NCI-H446 (cell line): ENCODE measurements around the gene PKP3.
"Not testable (repeated sequence)": the region's sequence is repeated elsewhere in the genome, so short reads cannot be mapped to it uniquely, and the experiment has no call there.

Experiments used
- DNase-seq, 2 experiments: peaks; one replicate each; lab custom pipeline; 2025; lab: John Stamatoyannopoulos, UW

Gene PKP3

DNA sequence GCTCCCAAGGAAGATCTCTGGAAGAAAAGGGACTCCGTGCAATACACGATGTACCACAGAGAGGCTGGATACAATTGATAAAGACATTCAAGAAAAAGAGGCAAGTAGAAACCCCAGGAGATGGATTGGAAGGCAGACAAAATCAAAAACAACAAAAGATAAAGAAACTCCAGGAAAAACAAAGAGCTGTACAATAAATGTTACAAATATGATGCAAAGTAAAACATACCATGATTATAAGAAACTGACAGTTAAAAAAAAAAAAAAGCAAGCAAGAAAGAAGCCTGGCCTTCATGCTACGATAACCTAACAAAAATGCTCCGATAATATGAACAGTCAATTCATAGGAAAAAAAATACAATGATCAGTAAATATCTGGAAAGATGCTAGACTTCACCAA is 31.3 kb downstream of the PKP3 start:
- DNase-seq, result no peak

DNA sequence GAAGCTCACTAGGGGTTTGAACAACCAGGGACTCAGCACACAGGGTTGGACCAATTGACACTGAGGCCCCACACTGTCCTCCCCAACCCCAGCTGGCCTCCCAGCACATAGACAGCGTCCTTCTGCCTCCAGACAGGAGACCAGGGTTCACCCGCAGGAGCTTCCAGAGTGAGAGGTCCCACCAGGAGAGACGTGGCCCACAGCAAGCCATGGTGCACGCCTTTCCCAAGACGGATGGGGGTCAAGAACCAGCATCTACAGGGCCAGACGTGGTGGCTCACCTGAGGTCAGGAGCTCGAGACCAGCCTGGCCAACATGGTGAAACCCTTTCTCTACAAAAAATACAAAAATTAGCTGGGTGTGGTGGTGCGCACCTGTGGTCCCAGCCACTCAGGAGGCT is 32.8 kb downstream of the PKP3 start:
- DNase-seq, result no peak

DNA sequence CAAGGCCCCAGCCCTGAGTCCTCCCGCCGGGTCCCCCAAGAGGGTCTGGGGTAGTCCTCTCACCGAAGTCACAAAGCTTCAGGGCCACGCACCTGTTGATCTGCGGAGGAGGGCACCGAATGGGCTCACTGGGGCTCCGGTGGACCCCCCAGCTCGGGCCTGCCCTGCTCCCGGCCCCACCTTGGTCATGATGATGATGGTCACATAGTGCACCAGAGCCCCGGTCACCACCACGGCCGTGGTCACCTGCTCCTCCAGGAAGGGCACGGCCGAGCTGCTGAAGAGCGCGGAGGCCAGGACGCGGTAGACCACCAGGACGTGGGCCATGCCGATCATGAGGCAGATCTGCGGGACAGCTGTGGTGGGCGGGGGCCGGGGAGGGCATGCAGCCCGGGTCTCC is 34.3 kb downstream of the PKP3 start:
- no peak for DNase-seq

DNA sequence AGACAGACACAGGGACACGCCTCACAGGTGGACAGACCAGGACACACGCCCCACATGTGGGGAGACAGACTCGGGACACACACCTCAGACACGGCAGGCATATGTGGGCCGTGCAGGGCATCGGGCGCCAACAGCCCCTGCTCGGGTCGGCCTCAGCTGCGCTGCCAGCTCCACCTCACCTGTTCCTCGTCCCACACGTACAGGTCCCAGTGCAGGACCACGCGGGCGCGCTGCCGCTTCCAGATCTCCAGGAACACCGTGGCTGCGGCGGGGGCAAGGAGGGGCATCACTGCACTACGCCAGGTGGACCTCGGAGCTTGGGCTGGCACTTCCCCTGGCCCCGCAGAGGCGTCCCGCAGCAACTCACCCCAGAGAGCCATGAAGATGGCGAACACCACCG is 35.4 kb downstream of the PKP3 start:
- no peak for DNase-seq

DNA sequence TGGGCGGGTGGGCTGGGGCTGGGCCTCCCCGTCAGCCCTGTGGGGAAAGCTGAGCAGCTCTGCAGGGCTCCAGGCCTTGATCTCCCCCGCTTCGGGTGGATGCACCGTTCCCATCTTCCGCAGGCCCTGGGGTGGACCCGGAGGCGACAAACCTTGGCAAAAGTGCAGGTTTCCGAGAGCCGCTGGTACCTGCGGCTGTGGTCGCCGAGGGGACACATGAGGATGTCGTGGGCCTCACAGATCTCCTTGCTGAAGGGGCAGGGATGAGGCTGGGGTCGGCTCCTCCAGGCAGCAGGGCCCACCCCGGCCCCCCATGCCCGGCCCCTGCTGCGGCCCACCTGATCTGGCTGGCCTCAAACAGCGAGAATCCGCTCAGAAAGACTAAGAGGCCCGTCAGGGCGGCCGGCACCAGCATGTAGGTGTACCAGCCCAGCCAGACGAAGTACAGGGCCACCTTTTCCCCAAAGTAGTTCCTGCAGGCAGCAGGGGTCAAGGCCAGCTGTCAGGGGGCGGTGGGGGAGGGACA is 36.0 kb downstream of the PKP3 start:
- no peak for DNase-seq

DNA sequence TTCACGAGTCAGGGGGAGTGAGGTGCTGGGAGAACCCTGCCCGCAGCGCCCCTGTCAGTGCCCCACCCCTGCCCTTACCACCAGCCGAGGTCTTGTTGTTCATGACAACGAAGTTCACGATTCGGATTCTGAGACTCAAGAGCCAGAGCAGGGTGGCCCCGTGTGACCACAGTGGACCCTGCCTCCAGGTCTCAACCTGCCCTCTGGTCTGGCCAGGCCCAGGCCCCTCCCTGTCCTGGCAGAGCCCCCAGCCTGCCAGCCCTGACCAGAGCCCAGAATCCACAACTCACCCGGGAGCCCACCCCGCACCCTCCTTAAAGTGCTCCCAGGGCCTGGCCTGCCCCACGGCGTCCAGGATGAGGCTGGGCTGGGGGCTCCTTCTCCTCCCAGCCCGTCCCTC is 37.9 kb downstream of the PKP3 start:
- DNase-seq, result no peak

DNA sequence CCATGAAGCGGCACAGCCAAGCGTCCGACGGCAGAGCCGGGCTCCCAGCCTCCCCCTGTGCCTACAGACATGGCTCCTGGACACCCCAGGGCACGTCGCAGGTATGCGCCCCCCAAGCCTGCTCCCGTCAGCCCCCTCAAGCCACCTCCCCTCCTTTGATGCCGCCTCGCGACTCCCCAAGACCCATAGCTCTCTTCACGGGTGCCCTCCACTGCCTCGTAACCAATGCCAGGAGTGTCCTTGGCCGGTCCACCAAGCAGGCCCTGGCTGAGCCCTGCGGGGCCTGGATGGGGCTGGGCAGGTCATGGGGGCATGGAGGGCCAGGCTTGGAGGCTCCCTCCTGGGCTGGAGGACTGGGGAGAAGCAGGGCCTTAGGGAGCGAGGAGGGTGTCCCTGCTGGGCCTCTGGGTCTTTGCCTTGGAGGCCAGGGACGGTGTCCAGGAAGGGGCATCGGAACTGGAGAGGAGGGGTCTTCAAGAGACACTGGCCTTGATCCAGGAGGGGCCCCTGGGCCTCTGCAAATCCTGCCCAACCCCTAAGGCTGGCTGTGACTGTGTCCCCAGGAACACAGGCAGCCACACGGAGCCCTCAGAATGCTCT is 38.6 kb downstream of the PKP3 start:
- no peak for DNase-seq

DNA sequence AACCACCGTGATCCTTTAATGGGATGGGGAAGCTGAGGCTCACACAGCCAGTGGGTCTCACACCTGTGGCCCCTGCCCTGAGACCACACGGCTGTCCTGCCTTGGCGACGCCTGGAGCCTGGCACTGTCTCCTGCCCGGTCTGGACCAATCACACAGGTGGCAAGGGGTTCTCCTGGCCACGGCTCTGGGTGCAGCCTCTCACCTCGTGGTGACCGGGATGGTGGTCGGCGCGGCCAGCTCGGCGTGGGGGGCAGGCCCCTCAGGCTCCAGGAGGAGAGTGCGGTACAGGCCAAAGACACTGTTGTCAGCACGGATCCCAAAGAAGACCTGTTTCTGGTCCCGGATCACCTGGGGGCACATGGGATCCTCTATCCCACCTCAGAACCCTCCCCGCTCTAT is 39.1 kb downstream of the PKP3 start:
- no peak for DNase-seq

DNA sequence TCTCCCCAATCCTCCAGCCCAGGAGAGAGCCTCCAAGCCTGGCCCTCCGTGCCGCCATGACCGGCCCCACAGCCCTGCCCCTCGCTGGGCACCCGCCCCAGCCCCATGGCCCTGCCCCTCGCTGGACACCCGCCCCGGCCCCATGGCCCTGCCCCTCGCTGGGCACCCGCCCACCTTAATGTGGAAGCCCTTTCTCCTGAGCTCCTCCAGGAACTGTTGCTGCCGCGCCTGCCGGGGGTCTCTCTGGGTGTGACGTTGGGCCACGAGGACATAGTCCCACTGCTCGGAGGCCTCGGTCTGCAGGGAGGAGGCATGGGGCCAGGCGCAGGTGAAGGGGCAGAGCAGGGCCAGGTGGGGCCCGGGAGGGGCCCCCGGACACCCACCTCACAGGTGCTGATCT is 39.6 kb downstream of the PKP3 start:
- DNase-seq, result no peak

DNA sequence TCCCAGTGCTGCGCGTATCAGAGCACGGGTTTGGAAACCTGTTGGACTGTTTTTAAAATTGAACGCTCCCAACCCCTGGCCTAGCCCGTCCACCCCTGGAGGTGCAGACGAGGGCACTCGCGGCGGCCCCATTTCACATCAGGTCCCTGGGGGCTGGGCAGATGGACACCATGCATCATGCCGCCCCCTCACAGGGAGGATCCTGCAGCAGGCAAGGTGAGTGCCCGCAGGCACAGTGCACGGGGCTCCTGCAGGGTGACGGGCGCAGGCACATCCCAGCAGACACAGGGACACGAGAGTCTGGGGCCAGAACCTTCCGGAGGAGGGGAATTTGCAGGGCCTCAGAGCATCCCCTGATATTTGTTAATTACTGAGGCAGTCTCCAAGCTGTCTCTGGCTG is 40.5 kb downstream of the PKP3 start:
- DNase-seq, result no peak

DNA sequence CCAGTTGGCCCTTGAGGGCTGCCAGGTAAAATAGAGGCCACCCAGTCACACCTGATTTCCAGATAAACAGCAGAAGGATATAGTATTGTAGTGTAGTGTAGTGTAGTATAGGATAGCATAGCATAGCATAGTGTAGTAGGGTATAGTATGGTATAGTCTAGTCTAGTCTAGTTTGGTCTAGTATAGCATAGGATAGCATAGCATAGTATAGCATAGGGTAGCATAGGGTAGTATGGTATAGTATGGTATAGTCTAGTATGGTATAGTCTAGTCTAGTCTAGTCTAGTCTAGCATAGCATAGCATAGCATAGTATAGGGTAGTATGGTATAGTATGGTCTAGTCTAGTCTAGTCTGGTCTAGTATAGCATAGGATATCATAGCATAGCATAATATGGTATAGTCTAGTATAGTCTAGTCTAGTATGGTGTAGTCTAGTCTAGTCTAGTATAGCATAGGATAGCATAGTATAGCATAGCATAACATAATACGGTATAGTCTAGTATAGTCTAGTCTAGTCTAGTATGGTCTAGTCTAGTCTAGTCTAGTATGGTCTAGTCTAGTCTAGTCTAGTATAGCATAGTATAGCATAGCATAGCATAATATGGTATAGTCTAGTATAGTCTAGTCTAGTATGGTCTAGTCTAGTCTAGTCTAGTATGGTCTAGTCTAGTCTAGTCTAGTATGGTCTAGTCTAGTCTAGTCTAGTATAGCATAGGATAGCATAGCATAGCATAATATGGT is 41.2 kb downstream of the PKP3 start:
- DNase-seq, result not testable (repeated sequence)

DNA sequence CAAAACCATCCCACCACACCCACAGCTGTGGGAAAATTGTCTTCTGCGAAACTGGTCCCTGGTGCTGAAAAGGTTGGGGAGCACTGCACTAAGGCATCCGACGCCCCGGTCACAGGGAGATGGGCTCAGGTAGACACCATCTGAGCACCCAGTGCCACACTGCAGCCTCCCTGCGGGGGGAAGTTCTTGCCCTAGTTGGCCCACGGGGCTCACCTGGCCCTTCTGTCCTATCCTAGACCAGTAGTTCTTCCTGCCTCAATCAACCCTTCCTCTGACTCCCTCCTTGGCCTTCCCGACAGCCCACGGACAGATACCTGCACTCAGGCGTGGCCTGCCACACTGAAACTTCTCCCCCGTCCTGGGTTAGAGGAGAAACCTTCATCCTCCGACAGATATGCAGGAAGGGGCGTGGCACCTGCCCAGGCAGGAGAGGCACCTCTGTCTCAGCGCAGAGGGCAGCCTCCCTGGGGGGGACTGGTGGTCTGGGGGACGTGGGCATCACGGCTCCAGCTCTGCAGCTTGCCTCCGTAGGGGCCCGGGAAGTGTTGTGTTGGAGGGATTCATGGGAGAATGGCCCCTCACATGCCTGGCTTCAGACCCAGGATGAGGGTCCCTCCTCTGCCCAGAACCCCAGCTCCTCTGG is 43.3 kb downstream of the PKP3 start:
- no peak for DNase-seq

DNA sequence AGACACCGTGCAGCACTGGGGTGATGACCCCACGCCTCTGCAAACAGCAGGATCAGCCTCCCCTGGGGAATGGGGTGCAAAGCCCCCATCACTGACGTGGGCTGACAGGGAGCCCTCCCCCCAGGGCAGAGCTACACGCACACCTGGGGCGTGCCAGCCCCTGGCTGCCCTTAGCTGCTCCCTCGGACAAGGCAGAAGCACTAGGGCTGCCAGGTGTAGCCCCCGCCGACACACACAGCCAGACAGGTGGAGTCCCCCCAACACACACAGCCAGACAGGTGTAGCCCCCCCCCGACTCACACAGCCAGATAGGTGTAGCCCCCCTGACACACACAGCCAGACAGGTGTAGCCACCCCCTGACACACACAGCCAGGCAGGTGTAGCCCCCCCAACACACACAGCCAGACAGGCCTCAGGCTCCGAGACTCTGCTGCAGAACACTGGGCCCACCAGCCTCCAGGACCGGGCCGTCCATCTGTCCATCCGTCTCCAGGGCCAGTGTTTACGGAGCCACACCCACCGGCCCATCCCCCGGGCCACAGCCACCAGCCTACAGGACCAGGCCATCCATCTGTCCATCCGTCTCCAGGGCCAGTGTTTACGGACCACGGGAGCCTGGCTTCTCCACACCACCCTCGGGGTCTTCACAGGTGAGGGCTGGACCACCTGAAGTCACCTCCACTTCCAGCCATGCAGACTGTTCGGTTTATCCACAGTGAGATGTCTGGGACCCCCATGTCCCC is 44.3 kb downstream of the PKP3 start:
- no peak for DNase-seq

DNA sequence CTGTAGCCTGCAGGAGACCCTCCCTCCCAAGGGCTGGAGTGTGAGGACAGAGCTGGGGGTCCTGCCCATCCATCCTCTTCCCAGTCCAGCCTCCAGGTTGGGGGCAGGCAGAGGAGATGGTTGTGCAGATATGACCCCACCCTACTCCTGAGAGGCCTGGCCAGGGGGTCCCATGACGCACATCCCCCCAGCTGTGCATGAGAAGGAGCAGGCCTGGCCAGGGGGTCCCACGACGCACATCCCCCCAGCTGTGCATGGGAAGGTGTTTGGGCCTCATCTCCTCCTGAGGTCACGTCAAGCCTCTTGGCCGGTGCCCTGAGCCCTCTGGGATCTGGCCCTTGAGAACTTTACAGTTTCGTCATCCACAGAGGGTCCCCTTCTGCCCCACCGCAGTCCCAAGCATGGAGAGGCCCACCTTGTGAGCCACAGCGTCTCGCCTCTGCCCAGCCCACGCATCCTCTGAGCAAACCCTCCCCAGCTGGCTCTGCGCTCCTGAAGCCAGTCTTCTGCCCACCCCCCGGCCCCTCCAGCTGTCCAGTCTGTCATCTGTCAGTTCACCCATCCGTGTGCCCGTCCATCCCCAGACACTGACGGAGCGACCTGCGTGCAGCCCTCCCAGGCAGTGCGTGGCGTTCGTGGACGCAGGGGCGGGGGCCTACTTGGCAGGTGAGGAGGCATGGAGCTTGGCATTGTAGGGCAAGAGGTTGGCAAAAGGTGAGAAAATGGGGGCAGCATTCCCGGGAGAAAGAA is 45.5 kb downstream of the PKP3 start:
- no peak for DNase-seq

DNA sequence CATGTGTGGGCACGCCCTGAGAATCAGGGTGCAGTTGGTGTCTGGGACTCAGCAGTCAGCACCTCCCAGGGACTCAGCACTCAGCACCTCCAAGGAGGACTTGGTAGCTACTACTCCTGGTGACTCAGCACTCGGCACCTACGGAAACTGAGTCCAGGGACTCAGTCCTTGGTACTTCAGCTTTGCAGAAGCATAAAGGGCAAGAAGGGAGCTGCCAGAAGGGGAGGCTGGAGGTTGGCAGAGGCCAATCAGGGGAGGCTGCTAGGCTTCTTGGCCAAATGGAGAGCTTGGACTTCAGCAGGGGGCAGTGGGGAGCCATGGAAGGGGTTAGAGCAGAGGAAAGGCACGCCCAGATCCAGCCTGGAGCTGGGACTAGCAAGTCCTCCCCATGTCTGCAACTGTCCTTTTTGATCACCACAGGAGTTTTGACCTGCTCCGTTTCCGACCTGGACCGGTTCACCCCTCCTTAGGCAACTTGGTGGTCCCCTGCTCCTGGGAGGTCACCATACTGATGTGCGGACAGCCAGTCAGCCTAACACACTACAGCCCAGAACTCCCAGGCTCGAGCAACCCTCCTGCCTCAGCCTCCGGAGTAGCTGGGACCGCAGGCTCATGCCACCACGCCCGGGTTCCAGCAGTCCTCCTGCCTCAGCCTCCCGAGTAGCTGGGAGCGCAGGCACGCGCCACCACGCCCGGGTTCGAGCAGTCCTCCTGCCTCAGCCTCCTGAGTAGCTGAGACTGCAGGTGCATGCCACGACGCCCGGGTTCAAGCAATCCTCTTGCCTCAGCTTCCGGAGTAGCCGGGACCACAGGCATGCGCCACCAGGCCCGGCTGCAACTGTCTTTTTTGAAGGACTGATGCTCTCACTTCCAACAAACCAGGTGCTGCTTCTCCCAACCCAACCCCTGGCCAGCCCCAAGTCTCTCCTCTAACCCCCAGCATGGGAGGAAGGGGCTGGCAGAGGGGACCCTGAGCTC is 46.3 kb downstream of the PKP3 start:
- DNase-seq, result no peak

DNA sequence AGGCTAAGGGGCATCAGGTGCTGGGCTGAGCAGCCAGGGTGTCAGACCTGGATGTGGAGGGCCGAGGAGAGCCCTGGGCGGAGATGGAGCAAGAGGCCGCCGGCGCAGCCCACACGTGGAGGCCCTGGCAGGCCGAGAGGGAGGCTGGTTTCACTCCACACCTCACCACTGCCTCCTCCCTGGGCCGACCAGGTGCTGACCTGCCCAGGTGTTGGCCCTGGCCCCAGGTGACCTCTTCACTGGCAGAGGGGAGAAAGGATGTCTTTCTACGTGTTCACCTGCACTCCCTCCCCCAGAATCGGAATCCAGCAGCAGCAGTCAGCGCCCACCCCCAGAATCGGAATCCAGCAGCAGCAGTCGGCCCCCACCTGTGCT is 47.0 kb downstream of the PKP3 start:
- DNase-seq, result no peak

DNA sequence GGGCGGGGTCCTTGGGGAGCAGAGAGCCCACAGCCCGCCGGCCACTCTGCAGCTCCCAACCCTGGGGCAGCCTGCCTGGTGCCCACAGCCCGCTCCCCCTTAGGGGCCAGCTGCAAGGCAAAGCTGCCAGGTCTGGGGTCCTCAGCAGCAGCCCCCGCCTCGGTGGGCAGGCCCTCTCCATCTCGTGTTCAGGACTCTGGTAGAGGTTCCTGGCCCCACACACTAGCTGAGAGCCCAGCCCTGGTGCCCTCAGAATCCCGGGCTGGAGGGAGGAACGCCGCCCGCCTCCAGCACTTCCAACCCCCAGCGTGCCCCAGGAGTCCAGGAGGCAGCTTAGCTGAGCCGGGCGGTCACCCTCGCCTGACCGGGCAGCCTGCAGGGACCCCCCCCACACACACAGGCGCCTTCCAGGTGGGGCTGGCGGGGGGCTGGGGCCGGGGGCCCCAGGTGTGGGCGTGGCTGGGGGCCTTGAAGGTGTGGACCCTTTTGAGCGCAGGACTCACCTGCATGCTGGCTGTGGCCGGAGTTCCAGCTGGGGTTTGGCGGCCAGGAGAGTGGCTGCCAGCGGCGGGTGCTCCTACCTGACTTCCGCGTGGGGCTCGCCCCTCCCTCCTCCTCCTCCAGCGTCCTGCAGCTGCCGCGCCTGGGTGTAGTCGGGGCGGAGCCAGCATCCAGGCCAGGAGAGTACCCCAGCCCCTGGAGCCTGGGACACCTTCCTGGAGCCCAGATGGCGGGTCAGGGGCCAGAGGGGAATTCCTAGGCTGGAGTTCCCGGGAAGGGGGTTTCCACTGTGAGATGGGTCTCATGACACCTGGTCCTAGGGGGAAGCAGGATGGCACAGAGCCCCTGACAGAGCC is 47.6 kb downstream of the PKP3 start, which contains the start of gene ANO9:
Gene ANO9 (minus strand): TSS at position 594 of the 857 bp plus-strand sequence. CDS start 85 bp downstream, at position 509.
- no peak for DNase-seq

DNA sequence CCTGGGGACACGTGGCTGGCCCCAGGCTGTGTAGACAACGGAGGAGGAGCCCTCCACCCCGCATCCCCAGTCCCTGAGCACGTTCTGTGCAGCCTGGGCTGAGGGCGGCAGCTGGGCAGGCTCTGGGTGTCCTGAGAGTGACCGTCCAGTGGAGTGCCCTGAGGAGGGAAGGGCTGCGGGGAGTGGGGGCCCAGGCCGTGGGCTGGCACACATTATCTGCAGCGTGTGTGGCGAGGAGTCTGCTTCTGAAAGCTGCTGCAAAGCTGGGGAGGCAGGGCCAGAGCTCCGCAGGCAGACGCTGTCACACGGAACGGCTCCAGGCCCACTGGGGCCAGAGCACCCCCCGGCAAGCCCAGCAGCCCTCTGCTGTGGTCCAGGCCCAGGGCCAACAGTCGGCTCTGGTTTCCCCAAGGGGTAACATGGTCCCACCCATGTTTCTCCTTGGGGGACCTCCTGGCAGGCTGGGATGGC is 48.6 kb downstream of the PKP3 start:
- DNase-seq, result no peak

DNA sequence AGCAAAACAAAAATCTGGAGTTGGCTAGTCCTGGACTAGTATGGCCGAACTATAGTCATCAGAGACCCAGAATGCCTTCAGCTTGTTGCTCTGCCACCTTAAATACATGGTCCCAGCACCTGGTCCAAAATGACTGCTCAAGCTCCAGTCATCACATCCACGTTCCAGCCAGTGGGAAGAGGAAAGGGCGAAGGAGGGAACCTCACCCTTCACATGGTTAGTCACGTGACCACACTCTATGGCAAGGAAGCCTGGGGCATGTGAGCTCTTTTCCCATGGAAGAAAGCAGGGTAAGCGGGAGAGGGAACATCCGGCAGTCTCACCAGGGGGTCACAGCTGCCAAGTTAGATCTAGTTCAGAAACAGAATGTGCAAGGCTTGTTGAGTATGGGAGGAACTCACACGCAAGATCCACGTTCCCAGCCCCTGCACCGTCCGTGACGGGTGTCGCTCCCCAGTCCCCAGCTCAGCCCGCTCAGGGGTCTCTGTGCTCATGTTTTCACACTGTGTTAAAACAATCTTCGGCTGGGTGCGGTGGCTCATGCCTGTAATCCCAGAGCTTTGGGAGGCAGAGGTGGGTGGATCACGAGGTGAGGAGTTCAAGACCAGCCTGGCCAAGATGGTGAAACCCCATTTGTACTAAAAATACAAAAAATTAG is 49.7 kb downstream of the PKP3 start:
- DNase-seq, result no peak
